Spinal cord (tissue), 10 donors: ENCODE data around the gene OR51S1. TPM values are rescaled to one million over a fixed set of nuclear protein-coding genes. Genes with fewer than 3 reads are reported as not detected.
"Not testable (repeated sequence)": the region's sequence is repeated elsewhere in the genome, so short reads cannot be mapped to it uniquely, and the experiment has no call there.

Experiments
- DNase-seq, 6 donors: peaks; one replicate each; pipeline versions ENCODE4 v3.0.0 to v3.0.0-alpha.2; 2013 to 2015; ENCODE audit warnings: low spot score in 6 of 6, low read depth in 4 of 6
- H3K27ac ChIP-seq: one replicate; pipeline ENCODE4 v1.5.1; 2013; ENCODE audit warnings: low read depth, low read length, control low read depth
- H3K27me3 ChIP-seq: one replicate; pipeline ENCODE4 v1.6.1; 2013; ENCODE audit warnings: low read length; ENCODE audit not compliant: control insufficient read depth, insufficient read depth
- H3K36me3 ChIP-seq: one replicate; pipeline ENCODE4 v1.6.1; 2013; ENCODE audit warnings: low read length; ENCODE audit not compliant: control insufficient read depth, insufficient read depth
- H3K4me1 ChIP-seq: one replicate; pipeline ENCODE4 v1.6.1; 2013; ENCODE audit warnings: low read length; ENCODE audit not compliant: control insufficient read depth, insufficient read depth
- H3K4me3 ChIP-seq: one replicate; pipeline ENCODE4 v1.5.1; 2013; ENCODE audit warnings: low read depth, low read length, control low read depth
- H3K9me3 ChIP-seq: one replicate; pipeline ENCODE4 v1.6.1; 2013; ENCODE audit warnings: low read length; ENCODE audit not compliant: control insufficient read depth, insufficient read depth
- WGBS: methylation state at CpG from one replicate; pipeline ENCODE4 v1.1.5; 2013; ENCODE audit warnings: missing lambda C conversion rate; ENCODE audit not compliant: insufficient coverage; 5-methylcytosine and 5-hydroxymethylcytosine counted together
- polyA plus RNA-seq, 2 donors: library from polyadenylated mRNA; unstranded; fragments of 120-200 nt; gene quantifications; one replicate each; pipeline ENCODE4 v1.2.1, GENCODE V29; 2013; ENCODE audit not compliant: insufficient read length in 2 of 2
- total RNA-seq, 2 donors: library from RNA; depleted of rRNA in 1 of 2; stranded (reverse); fragments of 120-200 nt in 1 of 2; fragments of >200 nt in 1 of 2; gene quantifications; one replicate each; pipeline versions ENCODE4 v1.2.3 to v1.2.4, GENCODE V29; 2013 to 2014
- donor health status: healthy.

OR51S1 gene
- total and polyA plus RNA-seq, 4 donors = not detected

DNA sequence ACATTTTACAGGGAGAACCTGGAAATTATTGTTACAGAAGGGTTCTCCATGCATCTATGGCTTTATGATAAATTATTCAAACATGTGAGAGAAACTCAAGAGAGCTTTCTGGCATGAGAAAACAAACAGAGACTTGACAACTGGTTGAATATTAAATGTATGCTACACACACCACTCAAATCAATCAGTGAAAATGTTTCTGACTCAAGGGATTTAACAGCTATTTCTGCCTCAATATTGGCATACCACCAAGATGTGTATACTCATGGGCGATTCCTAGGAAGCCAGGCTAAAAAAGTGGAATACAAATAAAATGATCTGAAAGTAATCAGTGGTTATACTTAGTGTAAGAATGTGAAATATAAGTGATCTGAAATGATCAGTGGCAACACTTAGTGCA, 16.8 kb upstream of the OR51S1 start:
- H3K4me1 ChIP-seq = no peaks in the 10 kb centered on the region
- no peaks in the 10 kb centered on the region for H3K9me3 ChIP-seq
- no CpG with 5 or more reads among the region's 1 CpG for WGBS
- no peak for DNase-seq
- no peaks in the 10 kb centered on the region for H3K36me3 ChIP-seq
- H3K4me3 ChIP-seq = no peak overlapping the region
- no peak overlapping the region for H3K27ac ChIP-seq
- no peaks in the 10 kb centered on the region for H3K27me3 ChIP-seq

- Histone ChIP-seq H3K27me3 (no peaks in the 10 kb centered on the region), H3K36me3 (no peaks in the 10 kb centered on the region), H3K9me3 (no peaks in the 10 kb centered on the region), H3K4me1 (no peaks in the 10 kb centered on the region), H3K4me3 (no peak overlapping the region), H3K27ac (no peak overlapping the region)
- WGBS = 76% methylated on average over 2 of the region's 4 CpGs
- no peak for DNase-seq
These were observed 14.9 kb upstream of the OR51S1 start for GRCh38 chr11:4863876-4864275.

DNA sequence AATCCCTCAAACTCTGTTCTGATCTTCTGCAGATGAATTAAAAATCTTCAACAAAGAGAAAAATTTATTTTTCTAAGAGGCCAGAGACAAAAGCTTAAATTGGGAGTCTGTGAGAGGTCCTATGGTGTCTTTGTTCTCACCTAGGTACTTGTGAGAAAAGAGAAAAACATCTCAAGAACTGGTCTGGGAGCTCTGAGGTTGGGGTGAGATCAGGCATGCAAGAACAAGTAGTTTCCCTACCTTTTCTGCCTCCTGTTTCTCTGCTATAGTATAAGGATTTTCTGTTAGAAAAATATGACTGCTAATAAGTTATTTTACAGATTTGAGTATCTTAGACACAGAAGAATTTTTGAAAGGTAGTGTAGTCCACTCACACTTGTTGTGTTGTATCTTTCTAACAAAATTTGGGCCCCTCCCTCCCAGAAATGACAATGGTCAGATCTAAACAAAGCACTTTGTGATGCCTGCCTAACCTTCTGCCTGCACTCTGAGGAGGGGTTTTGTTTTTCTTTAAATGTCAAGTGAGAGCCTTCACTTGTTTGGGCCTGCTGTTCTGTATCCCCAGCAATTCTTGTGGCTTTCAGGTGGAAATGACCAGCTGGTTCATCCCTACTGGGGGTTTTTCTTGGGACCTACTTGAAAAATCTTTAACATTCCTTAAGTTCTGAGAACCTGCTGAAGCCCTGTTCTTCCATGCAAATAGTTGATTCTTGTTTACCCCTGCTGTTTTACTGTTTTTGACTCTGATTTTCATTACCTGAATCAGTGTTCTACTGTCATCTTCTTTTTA, 13.6 kb upstream of the OR51S1 start:
- no peaks in the 10 kb centered on the region for H3K4me1 ChIP-seq
- H3K36me3 ChIP-seq = no peaks in the 10 kb centered on the region
- no peak overlapping the region for H3K4me3 ChIP-seq
- H3K27ac ChIP-seq = no peak overlapping the region
- no peaks in the 10 kb centered on the region for H3K9me3 ChIP-seq
- no peak for DNase-seq
- H3K27me3 ChIP-seq = no peaks in the 10 kb centered on the region

- 93% methylated on average over 6 of the region's 7 CpGs for WGBS
- not testable (repeated sequence) for H3K27ac ChIP-seq, H3K27me3 ChIP-seq, H3K9me3 ChIP-seq, H3K4me1 ChIP-seq, DNase-seq, H3K36me3 ChIP-seq, H3K4me3 ChIP-seq
These were observed 5.3 kb upstream of the OR51S1 start for GRCh38 chr11:4854286-4854685.

- DNase-seq = peak in 2 of 6 donors; percentile 5 to 42
- Histone ChIP-seq H3K4me3 (no peak overlapping the region), H3K36me3 (no peaks in the 10 kb centered on the region), H3K27me3 (no peaks in the 10 kb centered on the region), H3K4me1 (no peaks in the 10 kb centered on the region), H3K9me3 (no peaks in the 10 kb centered on the region), H3K27ac (no peak overlapping the region)
- 27% methylated on average over 4 of the region's 4 CpGs for WGBS
These were observed 2.0 kb upstream of the OR51S1 start for GRCh38 chr11:4851033-4851432.

- Histone ChIP-seq H3K4me1 (no peaks in the 10 kb centered on the region), H3K4me3 (no peak overlapping the region), H3K9me3 (no peaks in the 10 kb centered on the region), H3K27ac (no peak overlapping the region), H3K27me3 (no peaks in the 10 kb centered on the region), H3K36me3 (no peaks in the 10 kb centered on the region)
- 100% methylated on average over 1 of the region's 2 CpGs for WGBS
- DNase-seq = no peak
These were observed 9.0 kb downstream of the OR51S1 start for GRCh38 chr11:4839851-4840549.

DNA sequence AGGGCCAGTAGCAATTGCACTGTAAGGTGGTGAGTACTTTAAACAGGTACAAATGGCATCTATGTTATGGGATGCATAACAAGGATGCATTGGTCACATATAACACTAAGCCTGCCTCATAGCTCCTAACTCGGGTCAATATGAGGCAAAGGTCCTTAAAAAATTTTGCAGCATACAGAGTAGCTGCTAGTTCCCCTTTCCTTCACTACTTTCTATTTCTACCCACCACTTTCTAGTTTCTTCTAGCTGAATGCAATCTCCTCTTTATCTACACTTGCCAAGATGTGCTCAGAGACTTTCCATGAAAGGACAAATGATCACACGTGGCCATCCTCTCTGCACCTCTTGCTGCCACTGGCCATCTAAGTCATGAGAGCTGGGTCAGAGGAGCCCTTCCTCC, 18.1 kb downstream of the OR51S1 start:
- no peak for DNase-seq
- Histone ChIP-seq H3K4me3 (no peak overlapping the region), H3K4me1 (no peaks in the 10 kb centered on the region), H3K36me3 (no peaks in the 10 kb centered on the region), H3K9me3 (no peaks in the 10 kb centered on the region), H3K27ac (no peak overlapping the region), H3K27me3 (no peaks in the 10 kb centered on the region)
- 75% methylated on average over 2 of the region's 2 CpGs for WGBS

DNA sequence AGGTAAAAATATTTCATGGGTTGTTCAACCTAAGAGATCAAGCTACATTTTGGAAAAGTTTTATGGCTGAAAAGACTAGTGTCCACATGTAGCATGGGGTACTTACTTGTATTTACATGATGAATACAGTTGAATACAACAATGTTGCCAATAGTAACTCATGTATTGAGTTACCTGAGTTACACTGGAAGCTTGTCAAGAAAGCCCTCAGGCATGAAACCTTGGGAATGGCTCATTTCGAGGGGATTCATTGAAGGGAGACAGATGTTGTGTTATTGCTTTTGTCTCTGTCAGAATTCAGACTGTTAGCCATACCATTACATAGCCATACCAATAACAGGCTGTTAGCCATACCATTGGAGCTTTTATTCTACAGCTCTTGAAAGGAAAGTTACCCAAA, 18.7 kb downstream of the OR51S1 start:
- Histone ChIP-seq H3K4me1 (no peaks in the 10 kb centered on the region), H3K27ac (no peak overlapping the region), H3K9me3 (no peaks in the 10 kb centered on the region), H3K4me3 (no peak overlapping the region), H3K36me3 (no peaks in the 10 kb centered on the region), H3K27me3 (no peaks in the 10 kb centered on the region)
- WGBS = no CpG with 5 or more reads among the region's 1 CpG
- no peak for DNase-seq

- Histone ChIP-seq H3K4me1 (no peaks in the 10 kb centered on the region), H3K27ac (no peak overlapping the region), H3K4me3 (no peak overlapping the region), H3K27me3 (no peaks in the 10 kb centered on the region), H3K36me3 (no peaks in the 10 kb centered on the region), H3K9me3 (no peaks in the 10 kb centered on the region)
- DNase-seq = peak in 1 of 6 donors; percentile 44
These were observed 22.6 kb downstream of the OR51S1 start for GRCh38 chr11:4826425-4826824.

GRCh38 chr11:4825132-4825531, 23.9 kb downstream of the OR51S1 start:
- no peaks in the 10 kb centered on the region for H3K27me3 ChIP-seq
- no peaks in the 10 kb centered on the region for H3K4me1 ChIP-seq
- no peak for DNase-seq
- no peak overlapping the region for H3K27ac ChIP-seq
- H3K4me3 ChIP-seq = no peak overlapping the region
- no peaks in the 10 kb centered on the region for H3K36me3 ChIP-seq
- H3K9me3 ChIP-seq = no peaks in the 10 kb centered on the region
